Activated CD8-positive, alpha-beta T cell treated with anti-CD3 and anti-CD28 coated beads, Interleukin-2, amount 10 ng/mL, durations not matched to agents 7 days and 5 days (primary cell): ENCODE measurements around the gene SEC16B. TPM values are rescaled to one million over a fixed set of nuclear protein-coding genes. Genes with fewer than 3 reads are reported as not detected.

Experiments used
- ATAC-seq: fragments of 150-1000 bp; cut with Tn5 transposase; one replicate; pipeline ENCODE4 v1.10.0; 2021; ENCODE audit warnings: moderate library complexity
- CTCF ChIA-PET: fragments of 350-600 bp; sonication (Branson Sonifier 250); formaldehyde crosslinking; loops from one replicate; lab custom pipeline; 2021; ENCODE audit warnings: antibody characterized with exemption; lab: Charles Lee
- POLR2A ChIA-PET: fragments of 350-600 bp; sonication (Branson Sonifier 250); formaldehyde crosslinking; loops from one replicate; lab custom pipeline; 2021; ENCODE audit warnings: antibody characterized with exemption; lab: Charles Lee
- DNase-seq: peaks from one replicate; pipeline ENCODE4 v3.0.0-alpha.2; 2020
- H3K27ac Mint-ChIP-seq: one replicate; pipeline ENCODE4 v1.8.0; 2021; ENCODE audit warnings: mild to moderate bottlenecking, mixed read lengths
- H3K27me3 Mint-ChIP-seq: one replicate; pipeline ENCODE4 v1.8.0; 2021; ENCODE audit warnings: low read depth, mixed read lengths
- H3K36me3 Mint-ChIP-seq: one replicate; pipeline ENCODE4 v1.8.0; 2021; ENCODE audit warnings: low read depth, mixed read lengths
- H3K4me1 Mint-ChIP-seq: one replicate; pipeline ENCODE4 v1.8.0; 2021; ENCODE audit warnings: low read depth, mixed read lengths
- H3K4me3 Mint-ChIP-seq: one replicate; pipeline ENCODE4 v1.8.0; 2021; ENCODE audit warnings: mild to moderate bottlenecking, mixed read lengths
- H3K9me3 Mint-ChIP-seq: one replicate; pipeline ENCODE4 v1.8.0; 2022; ENCODE audit warnings: mixed read lengths; ENCODE audit not compliant: insufficient read depth
- total RNA-seq, 2 experiments: library from RNA; stranded (reverse); gene quantifications; one replicate each; pipeline ENCODE4 v1.2.3, GENCODE V29; 2021

Gene SEC16B
- total RNA-seq, 2 experiments from 2014 or later: not detected

DNA sequence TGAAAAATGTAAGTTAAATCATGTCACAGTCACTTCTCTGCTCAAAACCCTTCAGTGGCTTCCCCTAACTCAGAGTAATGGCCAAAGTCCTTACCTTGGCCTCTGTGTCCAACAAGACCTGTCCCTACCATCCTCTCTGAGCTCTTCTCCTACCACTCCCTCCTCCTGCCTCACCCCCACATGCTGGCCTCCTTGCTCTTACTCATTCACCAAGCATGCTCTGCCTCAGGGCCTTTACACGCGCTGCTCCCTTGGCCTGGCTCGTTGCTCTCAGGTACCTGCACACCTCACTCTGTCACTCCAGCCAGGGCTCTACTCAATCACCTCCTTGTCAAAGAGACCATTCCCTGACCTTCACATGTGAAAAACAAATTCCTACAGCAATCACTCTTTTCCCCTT lies 54.2 kb downstream of the SEC16B start:
- POLR2A ChIA-PET: no interaction called here
- CTCF ChIA-PET: no interaction called here
- no peaks in the 10 kb centered on the region for H3K27me3 Mint-ChIP-seq
- H3K36me3 Mint-ChIP-seq: no peaks in the 10 kb centered on the region
- no peak overlapping the region for H3K4me3 Mint-ChIP-seq
- H3K27ac Mint-ChIP-seq: no peak overlapping the region
- no peaks in the 10 kb centered on the region for H3K9me3 Mint-ChIP-seq
- H3K4me1 Mint-ChIP-seq: no peaks in the 10 kb centered on the region
- ATAC-seq: no peak
- no peak for DNase-seq

DNA sequence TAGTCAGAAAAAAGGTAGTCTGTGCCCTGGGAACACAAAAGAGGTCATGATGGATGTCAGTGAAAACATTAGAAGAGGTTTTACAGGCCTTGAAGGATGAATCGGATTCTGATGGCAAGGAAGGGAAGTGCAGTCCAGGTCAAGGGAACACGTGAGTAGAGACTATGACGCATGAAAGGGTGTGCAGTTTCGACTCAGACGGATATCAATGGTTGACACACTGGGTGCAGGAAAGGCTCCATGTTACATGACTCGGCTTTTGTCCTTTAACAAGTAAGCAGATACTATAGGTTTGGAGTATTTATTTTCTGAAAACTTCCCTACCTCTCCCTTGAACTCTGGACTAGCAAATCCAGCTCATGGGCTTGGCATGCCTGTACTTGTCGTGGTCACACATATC lies 55.3 kb downstream of the SEC16B start:
- no peaks in the 10 kb centered on the region for H3K36me3 Mint-ChIP-seq
- ChIA-PET CTCF (no interaction called here), POLR2A (no interaction called here)
- H3K27me3 Mint-ChIP-seq: no peaks in the 10 kb centered on the region
- no peaks in the 10 kb centered on the region for H3K9me3 Mint-ChIP-seq
- no peaks in the 10 kb centered on the region for H3K4me1 Mint-ChIP-seq
- ATAC-seq: no peak
- DNase-seq: no peak
- H3K27ac Mint-ChIP-seq: no peak overlapping the region
- no peak overlapping the region for H3K4me3 Mint-ChIP-seq

GRCh38 chr1:177913762-177914540 lies 55.9 kb downstream of the SEC16B start:
- DNase-seq (no peak), ATAC-seq (no peak)
- Mint-ChIP-seq H3K4me1 (no peaks in the 10 kb centered on the region), H3K4me3 (no peak overlapping the region), H3K27me3 (no peaks in the 10 kb centered on the region), H3K9me3 (no peaks in the 10 kb centered on the region), H3K27ac (no peak overlapping the region), H3K36me3 (no peaks in the 10 kb centered on the region)
- ChIA-PET POLR2A (no interaction called here), CTCF (no interaction called here)

GRCh38 chr1:177912991-177913390 lies 56.9 kb downstream of the SEC16B start:
- CTCF ChIA-PET: no interaction called here
- ATAC-seq: no peak
- DNase-seq: no peak
- H3K4me1 Mint-ChIP-seq: no peaks in the 10 kb centered on the region
- POLR2A ChIA-PET: no interaction called here
- H3K27ac Mint-ChIP-seq: no peak overlapping the region
- no peaks in the 10 kb centered on the region for H3K27me3 Mint-ChIP-seq
- no peaks in the 10 kb centered on the region for H3K9me3 Mint-ChIP-seq
- H3K36me3 Mint-ChIP-seq: no peaks in the 10 kb centered on the region
- no peak overlapping the region for H3K4me3 Mint-ChIP-seq

DNA sequence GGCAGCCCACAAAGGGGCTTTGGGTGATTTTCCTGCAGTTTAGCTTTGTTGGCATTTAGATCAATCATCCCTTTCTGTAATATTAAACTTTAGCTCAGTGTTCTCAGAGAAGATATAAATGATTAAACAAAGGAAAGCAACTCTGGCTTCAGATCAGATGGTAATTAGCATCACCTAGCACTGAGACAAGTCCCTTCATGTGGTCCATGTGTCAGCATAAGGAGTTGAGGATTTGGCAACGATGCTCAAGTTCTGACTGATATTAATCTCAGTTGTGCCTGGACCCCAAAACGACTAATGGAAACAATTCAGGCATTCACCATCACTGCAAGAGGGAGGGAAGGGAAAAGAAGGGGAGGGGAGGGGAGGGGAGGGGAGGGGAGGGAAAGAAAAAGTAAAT lies 60.4 kb downstream of the SEC16B start:
- Mint-ChIP-seq H3K36me3 (no peaks in the 10 kb centered on the region), H3K4me1 (no peaks in the 10 kb centered on the region), H3K9me3 (no peaks in the 10 kb centered on the region), H3K4me3 (no peak overlapping the region), H3K27me3 (no peaks in the 10 kb centered on the region), H3K27ac (no peak overlapping the region)
- ChIA-PET POLR2A (no interaction called here), CTCF (no interaction called here)
- DNase-seq (no peak), ATAC-seq (no peak)

DNA sequence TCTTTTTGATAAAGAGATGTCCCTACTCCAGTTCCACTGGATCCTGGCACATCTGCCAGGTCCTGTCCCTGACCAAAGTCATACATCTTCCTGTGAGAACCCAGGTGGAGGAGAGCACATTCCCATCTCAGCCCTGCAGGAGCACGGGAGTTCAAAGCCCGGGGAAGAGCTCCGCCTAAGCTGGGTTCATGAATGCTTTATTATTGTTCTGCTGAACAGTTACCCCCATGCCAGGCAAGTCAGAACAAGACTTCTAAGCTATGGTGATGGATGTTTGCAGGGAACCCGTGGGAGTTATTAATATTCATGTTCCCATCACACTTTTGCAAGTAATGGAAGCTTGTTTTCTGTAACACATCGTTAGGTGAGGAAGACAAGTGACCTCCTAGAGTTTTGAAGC lies 62.9 kb downstream of the SEC16B start:
- no peak overlapping the region for H3K4me3 Mint-ChIP-seq
- no peak for ATAC-seq
- CTCF ChIA-PET: no interaction called here

GRCh38 chr1:177905686-177906085 lies 64.2 kb downstream of the SEC16B start:
- no peaks in the 10 kb centered on the region for H3K36me3 Mint-ChIP-seq
- ATAC-seq (no peak), DNase-seq (no peak)
- no peaks in the 10 kb centered on the region for H3K9me3 Mint-ChIP-seq
- H3K27ac Mint-ChIP-seq: no peak overlapping the region
- no peak overlapping the region for H3K4me3 Mint-ChIP-seq
- no peaks in the 10 kb centered on the region for H3K4me1 Mint-ChIP-seq
- ChIA-PET CTCF (no interaction called here), POLR2A (no interaction called here)
- no peaks in the 10 kb centered on the region for H3K27me3 Mint-ChIP-seq

More for the DNA sequence above, 62.9 kb downstream of the SEC16B start:
- Mint-ChIP-seq H3K27ac (no peak overlapping the region), H3K4me1 (no peaks in the 10 kb centered on the region), H3K9me3 (no peaks in the 10 kb centered on the region), H3K27me3 (no peaks in the 10 kb centered on the region), H3K36me3 (no peaks in the 10 kb centered on the region)
- POLR2A ChIA-PET: no interaction called here
- no peak for DNase-seq

DNA sequence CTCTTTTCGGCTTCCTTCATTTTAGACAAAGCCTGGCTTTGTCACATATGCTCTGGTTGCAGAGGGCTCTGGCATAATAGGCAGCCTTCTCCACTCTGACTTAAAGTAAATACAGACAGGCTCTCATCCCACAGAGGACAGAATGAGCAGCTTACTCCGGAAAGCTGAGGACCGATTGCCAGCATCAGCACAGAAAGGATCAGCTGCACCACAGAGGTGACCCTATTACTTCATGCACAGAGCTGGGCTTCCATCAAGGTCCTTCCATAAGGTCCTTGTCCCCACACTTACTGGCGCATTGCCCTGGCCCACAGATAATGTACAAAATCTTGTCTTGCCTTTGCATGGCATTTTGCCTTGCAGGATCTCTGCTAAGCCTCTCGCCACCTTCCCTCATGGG lies 67.6 kb downstream of the SEC16B start:
- Mint-ChIP-seq H3K9me3 (no peaks in the 10 kb centered on the region), H3K4me1 (no peaks in the 10 kb centered on the region), H3K4me3 (no peak overlapping the region), H3K27me3 (no peaks in the 10 kb centered on the region), H3K27ac (no peak overlapping the region), H3K36me3 (no peaks in the 10 kb centered on the region)
- DNase-seq: no peak
- ATAC-seq: no peak
- ChIA-PET POLR2A (no interaction called here), CTCF (no interaction called here)

- Mint-ChIP-seq H3K27me3 (no peaks in the 10 kb centered on the region), H3K36me3 (no peaks in the 10 kb centered on the region), H3K9me3 (peaks cover 3% of the 10 kb centered on the region), H3K4me3 (no peak overlapping the region), H3K27ac (no peak overlapping the region), H3K4me1 (no peaks in the 10 kb centered on the region)
- ChIA-PET POLR2A (no interaction called here), CTCF (no interaction called here)
- DNase-seq (no peak), ATAC-seq (no peak)
Measured at GRCh38 chr1:177897998-177898654, 71.7 kb downstream of the SEC16B start.

DNA sequence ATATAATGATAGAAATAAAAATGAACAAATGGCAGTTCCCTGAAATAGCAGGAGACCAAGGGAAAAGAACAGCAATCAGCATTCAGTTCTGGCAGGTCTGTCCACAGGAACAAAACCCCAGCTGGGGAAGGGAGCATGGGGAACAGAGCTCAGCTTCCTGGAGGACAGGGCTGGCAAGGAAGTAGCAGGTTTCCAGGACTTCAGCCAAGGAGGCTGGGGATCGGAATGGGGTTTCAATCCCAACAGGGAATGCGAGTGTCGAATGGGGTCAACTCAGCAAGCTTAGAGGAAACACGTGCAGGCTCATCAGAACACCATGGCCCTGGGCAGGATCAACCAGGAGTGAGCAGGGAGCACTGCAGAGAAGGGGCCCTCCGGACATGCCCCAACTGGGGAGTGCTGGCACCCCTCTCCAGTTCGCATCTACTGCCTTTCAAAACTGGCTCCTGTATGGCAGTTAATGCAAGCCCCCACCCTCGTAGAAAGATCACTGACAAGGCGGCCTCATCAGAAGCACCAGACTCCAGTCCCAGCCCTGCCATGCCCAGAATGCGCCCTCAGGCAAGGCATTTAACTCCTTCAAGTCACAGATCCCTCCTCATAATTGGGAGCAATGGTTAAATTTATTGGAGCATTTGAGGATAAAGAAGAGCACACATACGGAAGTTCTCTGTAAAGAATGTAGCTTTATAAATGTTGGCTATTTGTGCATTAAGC lies 72.4 kb downstream of the SEC16B start:
- DNase-seq (no peak), ATAC-seq (no peak)
- no peaks in the 10 kb centered on the region for H3K36me3 Mint-ChIP-seq
- ChIA-PET CTCF (no interaction called here), POLR2A (no interaction called here)
- H3K27ac Mint-ChIP-seq: no peak overlapping the region
- H3K9me3 Mint-ChIP-seq: peaks cover 3% of the 10 kb centered on the region
- H3K4me1 Mint-ChIP-seq: no peaks in the 10 kb centered on the region
- no peaks in the 10 kb centered on the region for H3K27me3 Mint-ChIP-seq
- H3K4me3 Mint-ChIP-seq: no peak overlapping the region
